Measurements from ENCODE around the gene RUNX1.

- TF ChIP-seq CTCF (CRISPR knock-in tag; IDR thresholded peaks at IDR 0.05) (peak; percentile 34; the same call in 1 of the 2 replicates), POLR2A (IDR thresholded peaks at IDR 0.05; ENCODE audit: insufficient read depth in 1 of 2, low read depth in 2 of 2, low read length in 2 of 2) (no peak)
Measured at GRCh38 chr21:35023396-35024070, 25.6 kb downstream of the RUNX1 start.

All from HepG2 (cell line).